Stimulated activated CD4-positive, alpha-beta T cell treated with anti-CD3 and anti-CD28 coated beads, Interleukin-1b, Interleukin-23, amount 100 ng/mL, for 1 hour (primary cell): ENCODE measurements around the gene TFEB.

Experiments used
- DNase-seq, 2 donors: peaks; one replicate each; pipeline ENCODE4 v3.0.0-alpha.2; 2020; ENCODE audit warnings: low read depth in 2 of 2

TFEB gene

GRCh38 chr6:41735427-41736185, at the start of gene TFEB:
TFEB (minus strand) TSS chr6:41735608; CDS start chr6:41691213, 44,395 bp downstream.
- peak; percentile 81 to 94 for DNase-seq

GRCh38 chr6:41784581-41785171, 49.3 kb upstream of the TFEB start:
- DNase-seq = no peak

GRCh38 chr6:41783106-41783780, 47.8 kb upstream of the TFEB start:
- no peak for DNase-seq

GRCh38 chr6:41781366-41781730, 45.9 kb upstream of the TFEB start:
- DNase-seq = no peak

- no peak for DNase-seq
Observed at GRCh38 chr6:41780551-41781365, 45.4 kb upstream of the TFEB start, which contains the start of gene PRICKLE4. PRICKLE4 (plus strand) TSS chr6:41780782; CDS start chr6:41783474, 2,692 bp downstream.

GRCh38 chr6:41779788-41780550, 44.6 kb upstream of the TFEB start, which contains the start of gene FRS3:
FRS3 (minus strand) TSS chr6:41779900; CDS start chr6:41776987, 2,913 bp downstream.
- DNase-seq = peak; percentile 99 to 100

- no peak for DNase-seq
Observed at GRCh38 chr6:41779336-41779735, 43.9 kb upstream of the TFEB start.

GRCh38 chr6:41778895-41779294, 43.5 kb upstream of the TFEB start:
- no peak for DNase-seq

- no peak for DNase-seq
Observed at GRCh38 chr6:41777551-41778285, 42.3 kb upstream of the TFEB start.

- no peak for DNase-seq
Observed at GRCh38 chr6:41775293-41775882, 40.0 kb upstream of the TFEB start.

GRCh38 chr6:41774841-41775240, 39.4 kb upstream of the TFEB start:
- no peak for DNase-seq

GRCh38 chr6:41771058-41771983, 35.9 kb upstream of the TFEB start:
- no peak for DNase-seq

GRCh38 chr6:41770381-41771057, 35.1 kb upstream of the TFEB start:
- no peak for DNase-seq

GRCh38 chr6:41769376-41769775, 34.0 kb upstream of the TFEB start:
- DNase-seq = no peak

GRCh38 chr6:41768545-41769308, 33.3 kb upstream of the TFEB start:
- DNase-seq = no peak

GRCh38 chr6:41767112-41767833, 31.9 kb upstream of the TFEB start:
- DNase-seq = no peak
